ENCODE results near the gene LGI4. TPM values are rescaled to one million over a fixed set of nuclear protein-coding genes. Genes with fewer than 3 reads are reported as not detected.
"Not testable (repeated sequence)": the region's sequence is repeated elsewhere in the genome, so short reads cannot be mapped to it uniquely, and the experiment has no call there.

LGI4 gene
- total RNA-seq, 1 donor from 2014 or later, result 0.27 TPM

GRCh38 chr19:35142606-35143230 lies 7.9 kb upstream of the LGI4 start:
- intact Hi-C loops (cut with micrococcal nuclease), result no loop called here

DNA sequence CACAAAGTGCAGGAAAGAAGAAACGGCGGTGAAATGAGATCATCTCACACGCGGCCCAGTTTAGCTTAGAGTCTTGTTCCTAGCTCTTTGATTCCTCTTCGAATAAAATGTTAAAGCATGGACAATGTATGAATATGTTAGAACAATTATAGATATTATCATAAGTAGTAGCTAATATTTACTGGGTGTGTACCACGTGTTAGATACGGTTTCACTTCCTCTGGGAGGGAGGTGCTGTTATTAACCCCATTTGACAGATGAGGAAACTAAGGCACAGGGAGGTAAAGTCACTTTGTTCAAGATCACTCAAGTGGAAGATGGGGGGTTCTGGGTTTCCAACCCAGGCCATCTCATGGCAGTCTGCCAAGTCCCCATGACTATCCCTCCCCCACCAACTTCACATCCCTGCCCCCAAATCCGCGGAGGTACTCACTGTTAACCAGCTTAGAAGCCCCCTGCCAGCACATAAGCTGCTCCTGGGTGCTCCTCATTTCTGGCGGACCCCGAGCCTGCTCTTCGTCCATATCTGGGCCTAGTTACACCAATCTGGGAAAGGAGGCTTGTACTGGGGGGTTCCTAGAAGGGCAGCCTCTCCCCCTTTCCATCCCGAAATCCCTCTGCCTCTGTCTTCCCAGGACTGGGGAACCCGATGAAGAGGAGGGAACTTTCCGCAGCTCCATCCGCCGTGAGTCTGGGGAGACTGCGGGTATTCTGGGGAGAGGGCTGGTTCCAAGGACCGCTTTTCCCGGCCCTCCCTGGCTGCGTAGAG lies 7.2 kb upstream of the LGI4 start:
- intact Hi-C loops (cut with micrococcal nuclease), result loop anchor here (1.0 to 2.0 kb wide), 4 partner anchors 12 to 127 kb away; partner anchors contain the start of gene FXYD5

DNA sequence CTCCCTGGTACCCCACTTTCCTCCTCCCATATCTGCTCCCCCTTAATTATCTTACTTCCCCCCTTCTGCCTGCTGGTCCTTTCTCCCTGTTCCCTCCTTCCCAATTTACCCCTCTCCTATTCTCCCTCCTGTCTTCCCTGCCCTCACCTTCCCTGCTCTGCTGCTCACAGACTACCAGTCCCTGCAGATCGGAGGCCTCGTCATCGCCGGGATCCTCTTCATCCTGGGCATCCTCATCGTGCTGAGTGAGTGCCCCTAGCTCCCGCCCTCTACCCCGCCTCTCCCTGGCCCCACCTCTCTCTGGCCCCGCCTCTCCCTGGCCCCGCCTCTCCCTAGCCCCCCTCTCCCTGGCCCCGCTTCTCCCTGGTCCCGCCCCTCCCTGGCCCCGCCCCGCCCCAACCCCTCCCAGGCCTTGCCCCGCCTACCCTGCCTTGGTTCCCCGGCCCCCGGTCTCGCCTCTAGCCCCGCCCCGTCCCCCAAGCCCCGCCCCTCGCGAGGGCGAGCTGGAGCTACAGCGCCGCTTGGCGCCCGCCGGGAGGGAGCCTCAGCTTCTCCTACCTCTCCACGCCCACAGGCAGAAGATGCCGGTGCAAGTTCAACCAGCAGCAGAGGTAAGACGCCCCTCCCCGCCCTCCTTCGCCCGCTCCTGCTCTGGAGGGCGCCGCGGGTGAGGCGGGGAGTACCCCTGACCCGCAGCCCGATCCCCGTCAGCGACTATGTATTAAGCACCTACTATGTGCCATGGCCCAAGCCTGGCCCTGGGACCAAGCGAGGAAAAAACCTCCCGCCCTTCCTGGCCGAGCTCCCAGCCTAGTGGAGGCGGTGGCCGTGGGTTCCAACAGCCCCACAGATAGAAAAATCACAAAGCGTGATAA lies 6.3 kb upstream of the LGI4 start:
- intact Hi-C loops (cut with micrococcal nuclease), result loop anchor here (1.0 to 2.0 kb wide), 4 partner anchors 13 to 128 kb away; partner anchors contain the start of gene FXYD5

GRCh38 chr19:35140207-35140961 lies 5.5 kb upstream of the LGI4 start:
- intact Hi-C loops (cut with micrococcal nuclease), result loop anchor here (2.0 kb wide), 1 partner anchor 66 kb away; no protein-coding TSS in a partner anchor

- intact Hi-C loops (cut with micrococcal nuclease), result no loop called here
These were observed 3.5 kb upstream of the LGI4 start, which contains the start of gene FXYD1 for GRCh38 chr19:35138305-35138892. Gene FXYD1 (plus strand): TSS chr19:35138824. CDS start chr19:35140080, 1,256 bp downstream.

DNA sequence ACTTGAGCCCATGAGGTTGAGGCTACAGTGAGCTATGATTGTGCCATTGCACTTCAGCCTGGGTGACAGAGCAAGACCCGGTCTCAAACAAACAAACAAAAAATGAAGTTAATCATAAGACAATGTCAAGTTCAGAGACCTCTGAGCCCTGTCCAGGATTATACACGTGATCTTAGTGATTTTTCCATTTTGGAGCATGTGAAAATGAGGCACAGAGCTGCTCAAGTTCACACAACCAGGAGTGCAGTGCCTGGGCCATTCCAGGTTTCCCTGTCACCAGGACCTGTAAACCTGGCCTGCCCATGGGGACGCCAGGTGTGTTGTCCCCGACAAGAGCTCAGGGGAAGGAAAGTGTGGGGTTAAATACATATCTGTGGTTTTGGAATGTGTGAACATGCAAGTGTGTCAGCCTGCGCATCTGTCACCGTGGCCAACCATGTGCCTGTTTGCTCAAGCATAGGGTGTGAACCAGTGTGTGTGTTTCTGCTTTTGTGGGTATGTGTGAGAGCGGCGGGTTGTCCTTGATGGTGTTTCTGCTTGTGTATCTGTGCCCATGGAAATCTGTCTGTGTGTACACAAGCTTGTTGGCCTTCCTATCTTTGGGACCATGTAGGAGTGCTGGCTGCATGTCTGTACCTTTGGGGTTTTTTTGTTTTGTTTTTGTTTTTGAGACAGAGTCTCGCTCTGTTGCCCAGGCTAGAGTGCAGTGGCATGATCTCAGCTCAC lies 2.3 kb upstream of the LGI4 start:
- intact Hi-C loops (cut with micrococcal nuclease), result no loop called here

DNA sequence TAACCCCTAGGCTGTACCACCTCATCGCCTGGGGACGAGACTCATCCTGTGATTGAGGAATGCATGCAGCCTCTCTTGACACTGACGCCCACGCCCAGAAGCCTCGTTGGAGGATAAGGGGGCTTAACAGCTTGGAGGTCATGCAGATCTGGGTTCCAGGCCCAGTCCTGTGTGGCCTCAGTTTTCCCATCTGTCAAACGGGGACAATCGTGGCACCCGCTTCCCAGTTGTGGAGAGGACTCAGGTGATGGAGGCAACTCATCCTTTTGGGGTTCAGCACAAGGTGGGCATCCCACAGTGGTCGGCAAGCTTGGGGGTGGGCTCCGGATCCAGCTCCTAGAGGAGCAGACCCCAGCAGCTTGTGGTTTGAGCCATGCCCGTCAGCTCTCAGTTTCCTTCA lies 1.4 kb upstream of the LGI4 start:
- intact Hi-C loops (cut with micrococcal nuclease), result no loop called here

GRCh38 chr19:35135389-35135909 lies 590 bp upstream of the LGI4 start:
- intact Hi-C loops (cut with micrococcal nuclease), result loop anchor here (1.0 to 2.0 kb wide), 2 partner anchors 21 to 68 kb away; partner anchors contain the start of gene FXYD3

- intact Hi-C loops (cut with micrococcal nuclease), result loop anchor here (2.0 kb wide), 1 partner anchor 19 kb away; the partner anchor contains the start of gene FXYD3
These were observed 1.0 kb downstream of the LGI4 start for GRCh38 chr19:35133826-35134225.

- intact Hi-C loops (cut with micrococcal nuclease), result no loop called here
These were observed 2.6 kb downstream of the LGI4 start for GRCh38 chr19:35132254-35132653.

GRCh38 chr19:35130761-35131720 lies 3.8 kb downstream of the LGI4 start:
- intact Hi-C loops (cut with micrococcal nuclease), result no loop called here

GRCh38 chr19:35129724-35130274 lies 5.1 kb downstream of the LGI4 start:
- intact Hi-C loops (cut with micrococcal nuclease), result not testable (repeated sequence)

DNA sequence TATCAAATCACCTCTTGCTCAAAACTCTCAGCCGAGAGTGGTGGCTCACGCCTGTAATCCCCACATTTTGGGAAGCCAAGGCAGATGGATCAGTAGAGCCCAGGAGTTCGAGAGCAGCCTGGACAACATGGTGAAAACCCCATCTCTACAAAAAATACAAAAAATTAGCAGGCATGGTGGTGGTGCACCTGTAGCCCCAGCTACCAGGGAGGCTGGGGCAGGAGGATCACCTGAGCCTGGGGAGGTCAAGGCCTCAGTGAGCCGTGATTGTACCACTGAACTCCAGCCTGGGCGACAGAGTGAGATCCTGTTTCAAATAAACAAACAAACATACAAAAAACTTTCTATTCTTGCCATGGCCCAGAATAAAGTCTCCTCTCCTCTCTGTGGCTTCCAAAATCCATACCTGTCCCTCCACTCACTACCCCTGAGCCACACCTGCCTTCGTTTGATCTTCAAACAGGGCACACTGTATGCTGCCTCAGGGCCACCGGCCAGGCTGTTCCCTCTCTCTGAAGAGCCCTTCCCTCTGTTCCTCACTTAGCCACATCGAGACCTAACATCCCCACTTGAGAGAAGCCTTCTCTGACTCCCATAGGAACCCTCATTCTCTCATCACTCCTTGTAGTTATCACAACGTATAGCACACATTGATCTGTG lies 6.3 kb downstream of the LGI4 start:
- intact Hi-C loops (cut with micrococcal nuclease), result no loop called here

DNA sequence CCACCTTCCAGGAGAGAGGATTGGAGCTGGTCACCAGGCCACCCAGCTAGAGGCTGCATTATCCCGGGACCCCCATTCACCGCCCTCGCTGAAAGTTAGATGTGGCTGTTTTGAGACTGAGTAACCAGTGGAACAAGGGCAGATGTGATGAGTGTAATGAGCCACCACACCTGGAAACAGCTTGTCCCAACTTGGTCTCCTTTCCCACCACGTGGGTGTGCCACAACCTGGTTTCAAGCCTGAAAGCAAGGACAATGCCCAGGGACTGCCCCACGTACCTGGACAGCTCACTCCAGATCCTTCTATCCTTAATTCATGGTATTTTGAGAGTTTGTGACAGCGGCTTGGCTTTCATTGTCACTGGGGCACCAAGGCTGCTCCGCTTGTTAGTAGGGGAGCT lies 7.0 kb downstream of the LGI4 start:
- intact Hi-C loops (cut with micrococcal nuclease), result no loop called here

- intact Hi-C loops (cut with micrococcal nuclease), result no loop called here
These were observed 8.3 kb downstream of the LGI4 start for GRCh38 chr19:35126624-35126959.

GRCh38 chr19:35125749-35126623 lies 8.9 kb downstream of the LGI4 start:
- intact Hi-C loops (cut with micrococcal nuclease), result no loop called here
